GM19328 (cell line): Measurements from ENCODE around the gene THYN1.
A peak's percentile ranks its signal among the peaks of the same experiment; 100 is the strongest.

Experiments
- ATAC-seq: cut with Tn5 transposase; IDR thresholded peaks from one replicate; pipeline ENCODE4 v1.9.1; 2021; ENCODE audit warnings: mild to moderate bottlenecking, moderate library complexity; ENCODE audit not compliant: unreplicated experiment

The THYN1 gene

GRCh38 chr11:134252346-134253187 is 585 bp downstream of the THYN1 start:
- ATAC-seq: peak; percentile 26

- ATAC-seq: no peak
Observed at GRCh38 chr11:134250675-134251074, 2.5 kb downstream of the THYN1 start.

GRCh38 chr11:134250246-134250645 is 2.9 kb downstream of the THYN1 start:
- no peak for ATAC-seq

GRCh38 chr11:134248910-134249480 is 4.2 kb downstream of the THYN1 start:
- no peak for ATAC-seq

- no peak for ATAC-seq
Observed at GRCh38 chr11:134246678-134247077, 6.5 kb downstream of the THYN1 start.

- ATAC-seq: no peak
Observed at GRCh38 chr11:134246100-134246499, 7.1 kb downstream of the THYN1 start.

GRCh38 chr11:134245434-134245833 is 7.7 kb downstream of the THYN1 start:
- ATAC-seq: no peak

- no peak for ATAC-seq
Observed at GRCh38 chr11:134244593-134244992, 8.6 kb downstream of the THYN1 start.

- ATAC-seq: no peak
Observed at GRCh38 chr11:134243913-134244312, 9.2 kb downstream of the THYN1 start.

- no peak for ATAC-seq
Observed at GRCh38 chr11:134242376-134242775, 10.8 kb downstream of the THYN1 start.

GRCh38 chr11:134240592-134240991 is 12.6 kb downstream of the THYN1 start:
- no peak for ATAC-seq

GRCh38 chr11:134238956-134239355 is 14.2 kb downstream of the THYN1 start:
- no peak for ATAC-seq

GRCh38 chr11:134237557-134237922 is 15.6 kb downstream of the THYN1 start:
- ATAC-seq: no peak

GRCh38 chr11:134236834-134237556 is 16.2 kb downstream of the THYN1 start:
- ATAC-seq: no peak

- no peak for ATAC-seq
Observed at GRCh38 chr11:134235399-134235798, 17.8 kb downstream of the THYN1 start.

- no peak for ATAC-seq
Observed at GRCh38 chr11:134233729-134234179, 19.4 kb downstream of the THYN1 start.

- no peak for ATAC-seq
Observed at GRCh38 chr11:134231958-134232659, 21.0 kb downstream of the THYN1 start.

- no peak for ATAC-seq
Observed at GRCh38 chr11:134230339-134230738, 22.8 kb downstream of the THYN1 start.

GRCh38 chr11:134229126-134229790 is 23.9 kb downstream of the THYN1 start:
- ATAC-seq: no peak

GRCh38 chr11:134228625-134229024 is 24.5 kb downstream of the THYN1 start:
- peak; percentile 65 for ATAC-seq
